ENCODE data around the gene DTHD1.

DNA sequence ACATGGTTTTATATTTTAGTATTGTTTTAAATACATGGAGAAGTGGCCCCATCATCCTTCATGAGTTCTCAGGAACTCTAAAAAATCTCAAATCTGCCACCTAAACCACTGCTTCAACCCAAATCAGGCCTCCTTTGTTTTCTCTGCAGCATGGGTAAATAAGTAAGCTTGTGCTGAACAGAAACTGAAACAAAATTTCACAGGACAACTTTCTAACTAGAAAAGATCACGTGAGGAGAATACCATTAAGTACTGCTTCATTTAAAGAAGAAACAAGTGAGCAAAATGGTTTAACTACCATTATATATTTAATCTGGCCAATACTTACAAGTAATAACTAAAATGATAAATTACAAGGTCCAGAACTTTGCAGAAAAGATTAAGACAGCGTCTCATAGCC, 39.6 kb upstream of the DTHD1 start:
- TF ChIP-seq, protein P1, sequence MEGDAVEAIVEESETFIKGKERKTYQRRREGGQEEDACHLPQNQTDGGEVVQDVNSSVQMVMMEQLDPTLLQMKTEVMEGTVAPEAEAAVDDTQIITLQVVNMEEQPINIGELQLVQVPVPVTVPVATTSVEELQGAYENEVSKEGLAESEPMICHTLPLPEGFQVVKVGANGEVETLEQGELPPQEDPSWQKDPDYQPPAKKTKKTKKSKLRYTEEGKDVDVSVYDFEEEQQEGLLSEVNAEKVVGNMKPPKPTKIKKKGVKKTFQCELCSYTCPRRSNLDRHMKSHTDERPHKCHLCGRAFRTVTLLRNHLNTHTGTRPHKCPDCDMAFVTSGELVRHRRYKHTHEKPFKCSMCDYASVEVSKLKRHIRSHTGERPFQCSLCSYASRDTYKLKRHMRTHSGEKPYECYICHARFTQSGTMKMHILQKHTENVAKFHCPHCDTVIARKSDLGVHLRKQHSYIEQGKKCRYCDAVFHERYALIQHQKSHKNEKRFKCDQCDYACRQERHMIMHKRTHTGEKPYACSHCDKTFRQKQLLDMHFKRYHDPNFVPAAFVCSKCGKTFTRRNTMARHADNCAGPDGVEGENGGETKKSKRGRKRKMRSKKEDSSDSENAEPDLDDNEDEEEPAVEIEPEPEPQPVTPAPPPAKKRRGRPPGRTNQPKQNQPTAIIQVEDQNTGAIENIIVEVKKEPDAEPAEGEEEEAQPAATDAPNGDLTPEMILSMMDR (IDR thresholded peaks at IDR 0.05) = no peak
- TF ChIP-seq EZH2 (IDR thresholded peaks at IDR 0.05) = no peak

All from neural progenitor cell (in vitro differentiated cells).